HEK293 (cell line): ENCODE results near the gene PARVA.

Source experiments
- CTCF ChIP-seq: fragments of 450-650 bp; formaldehyde crosslinking; IDR thresholded peaks from 2 replicates; pipeline ENCODE4 v1.5.1; 2016; ENCODE audit warnings: missing biosample characterization, missing genetic modification characterization
- FEZF1 ChIP-seq: fragments of 450-650 bp; formaldehyde crosslinking; IDR thresholded peaks from 2 replicates; pipeline ENCODE4 v1.5.1; 2016; ENCODE audit warnings: missing biosample characterization, missing genetic modification characterization
- PRDM1 ChIP-seq: fragments of 450-650 bp; formaldehyde crosslinking; IDR thresholded peaks from 2 replicates; pipeline ENCODE4; 2016; ENCODE audit warnings: missing biosample characterization, missing genetic modification characterization
- ZBTB10 ChIP-seq: fragments of 450-650 bp; formaldehyde crosslinking; IDR thresholded peaks from 2 replicates; pipeline ENCODE4 v1.5.1; 2016; ENCODE audit warnings: missing biosample characterization, missing genetic modification characterization
- ZIC2 ChIP-seq: fragments of 450-650 bp; formaldehyde crosslinking; IDR thresholded peaks from 2 replicates; pipeline ENCODE4 v1.5.1; 2016; ENCODE audit warnings: missing biosample characterization, missing genetic modification characterization
- ZNF155 ChIP-seq: fragments of 450-650 bp; formaldehyde crosslinking; IDR thresholded peaks from 2 replicates; pipeline ENCODE4 v1.5.1; 2016; ENCODE audit warnings: missing biosample characterization, missing genetic modification characterization
- ZNF175 ChIP-seq: fragments of 450-650 bp; formaldehyde crosslinking; IDR thresholded peaks from 2 replicates; pipeline ENCODE4 v1.5.1; 2016; ENCODE audit warnings: missing biosample characterization, missing genetic modification characterization
- ZNF211 ChIP-seq: fragments of 450-650 bp; formaldehyde crosslinking; IDR thresholded peaks from 2 replicates; pipeline ENCODE4 v1.5.1; 2016; ENCODE audit warnings: low read depth, missing biosample characterization, missing genetic modification characterization
- ZNF37A ChIP-seq: fragments of 450-650 bp; IDR thresholded peaks from 2 replicates; pipeline ENCODE4 v1.5.1; 2018; ENCODE audit warnings: missing biosample characterization, missing genetic modification characterization

- TF ChIP-seq PRDM1 (tag by site-specific recombination) (no peak), ZNF175 (no peak), ZNF155 (tag by site-specific recombination) (no peak), ZNF37A (no peak), ZIC2 (tag by site-specific recombination) (no peak), ZNF211 (tag by site-specific recombination) (no peak), CTCF (tag by site-specific recombination) (no peak), ZBTB10 (tag by site-specific recombination) (no peak), FEZF1 (tag by site-specific recombination) (no peak)
Observed at GRCh38 chr11:12520054-12520453, 142.7 kb downstream of the PARVA start.
